Dermis microvascular lymphatic vessel endothelial cell (primary cell): Measurements from ENCODE around the gene LKAAEAR1. TPM values are rescaled to one million over a fixed set of nuclear protein-coding genes. Genes with fewer than 3 reads are reported as not detected.

Experiments used
- DNase-seq, 2 donors: peaks; one replicate each; pipeline versions ENCODE4 v3.0.0 to v3.0.0-alpha.2; 2010; ENCODE audit warnings: low read depth in 2 of 2
- total RNA-seq: library from RNA; depleted of rRNA; stranded (reverse); fragments of >200 nt; gene quantifications from 2 replicates; pipeline ENCODE4 v1.2.1, GENCODE V29; 2014

The LKAAEAR1 gene
- total RNA-seq, 1 donor from 2014 or later: 0.26 TPM

GRCh38 chr20:64111841-64112641, 27.8 kb upstream of the LKAAEAR1 start:
- no peak for DNase-seq

DNA sequence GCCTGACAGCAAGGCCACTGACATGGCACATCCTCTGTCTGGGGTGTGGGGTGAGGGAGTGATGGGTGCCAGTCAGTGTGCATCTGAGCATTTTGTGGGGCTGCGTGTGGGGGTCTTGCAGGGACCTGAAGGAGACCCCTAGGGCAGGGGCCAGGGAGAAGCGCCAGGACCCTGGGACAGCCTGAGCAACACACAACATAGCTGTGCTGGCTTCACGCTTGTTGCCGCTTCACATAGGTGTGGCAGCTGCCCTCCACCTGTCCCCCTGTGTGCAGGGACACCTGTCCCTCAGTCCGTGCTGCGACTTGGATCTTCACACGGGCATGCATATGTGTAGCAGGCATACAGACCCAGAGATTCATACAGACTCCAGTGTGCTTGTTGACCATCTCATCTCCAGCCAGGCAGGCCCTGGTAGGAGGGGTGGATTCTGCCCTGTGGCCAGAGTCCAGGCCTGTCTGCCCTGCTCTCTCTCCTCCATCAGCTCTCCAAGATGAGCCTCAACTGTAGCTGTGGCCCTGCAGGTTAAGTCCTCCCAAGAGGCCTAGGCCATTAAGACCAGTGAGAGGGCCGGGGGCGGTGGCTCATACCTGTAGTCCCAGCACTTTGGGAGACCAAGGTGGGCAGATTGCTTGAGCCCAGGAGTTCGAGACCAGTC, 26.3 kb upstream of the LKAAEAR1 start:
- no peak for DNase-seq

GRCh38 chr20:64109831-64110391, 25.7 kb upstream of the LKAAEAR1 start:
- DNase-seq: no peak

- no peak for DNase-seq
Observed at GRCh38 chr20:64108731-64109681, 24.8 kb upstream of the LKAAEAR1 start.

GRCh38 chr20:64107736-64108457, 23.7 kb upstream of the LKAAEAR1 start:
- DNase-seq: no peak

GRCh38 chr20:64106981-64107735, 23.0 kb upstream of the LKAAEAR1 start, which contains the start of gene NPBWR2:
TSS of gene NPBWR2 (minus strand) at chr20:64107565. CDS start at chr20:64106831, 734 bp downstream.
- DNase-seq: no peak

- no peak for DNase-seq
Observed at GRCh38 chr20:64106435-64106961, 22.3 kb upstream of the LKAAEAR1 start.

DNA sequence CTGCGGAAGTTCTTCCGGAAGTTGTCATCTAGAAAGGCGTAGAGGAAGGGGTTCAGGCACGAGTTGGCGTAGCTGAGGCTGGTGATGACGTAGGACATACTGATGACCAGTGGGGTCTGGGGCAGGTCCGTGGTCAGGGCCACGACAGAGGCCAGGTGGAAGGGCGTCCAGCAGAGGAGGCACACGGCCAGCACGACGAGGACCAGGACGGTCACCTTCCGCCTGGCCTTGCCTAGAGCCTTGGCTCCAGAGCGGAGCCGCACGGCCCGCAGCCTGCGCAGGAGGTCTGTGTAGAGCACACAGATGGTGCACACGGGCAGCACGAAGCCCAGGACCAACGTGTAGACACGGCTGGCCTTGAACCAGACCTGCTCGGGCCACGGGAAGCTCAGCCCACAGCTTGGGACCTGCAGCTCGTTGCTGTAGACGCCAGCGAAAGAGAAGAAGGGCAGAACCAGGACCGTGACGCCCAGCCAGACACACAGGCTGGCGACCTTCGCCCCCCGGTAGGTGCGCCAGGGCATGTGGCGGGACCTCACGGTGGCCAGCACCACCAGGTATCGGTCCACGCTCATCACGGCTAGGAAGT, 21.7 kb upstream of the LKAAEAR1 start:
- no peak for DNase-seq

DNA sequence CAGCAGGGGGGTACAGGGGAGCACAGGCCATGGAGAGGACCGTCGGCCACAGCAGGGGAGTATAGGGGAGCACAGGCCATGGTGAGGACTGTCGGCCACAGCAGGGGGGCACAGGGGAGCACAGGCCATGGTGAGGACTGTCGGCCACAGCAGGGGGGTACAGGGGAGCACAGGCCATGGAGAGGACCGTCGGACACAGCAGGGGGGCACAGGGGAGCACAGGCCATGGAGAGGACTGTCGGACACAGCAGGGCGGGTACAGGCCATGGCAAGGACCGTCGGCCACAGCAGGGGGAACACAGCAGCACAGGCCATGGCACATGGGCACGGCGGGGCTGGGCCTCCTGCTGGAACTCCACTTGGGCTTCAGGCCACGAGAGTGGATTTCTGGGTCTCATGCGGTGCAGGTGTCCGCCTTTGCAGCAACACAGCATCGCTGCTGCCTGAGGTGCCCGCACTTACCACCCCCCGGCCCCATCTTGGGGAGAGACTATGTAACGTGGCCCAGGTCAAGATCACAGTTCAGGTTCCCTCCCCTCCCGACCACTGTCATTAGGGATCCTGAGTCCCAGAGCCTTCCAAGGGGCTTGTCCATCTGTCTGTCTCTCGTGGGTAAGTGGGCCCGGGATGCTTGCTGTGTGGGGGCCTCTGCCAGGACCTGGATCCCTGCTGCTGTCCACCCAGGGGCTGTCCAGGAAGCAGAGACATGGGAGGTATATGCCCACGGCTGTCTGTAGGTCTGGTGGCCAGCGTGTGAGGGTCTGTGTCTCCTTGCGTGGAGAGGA, 20.7 kb upstream of the LKAAEAR1 start:
- no peak for DNase-seq

- DNase-seq: no peak
Observed at GRCh38 chr20:64103871-64104666, 19.9 kb upstream of the LKAAEAR1 start.

DNA sequence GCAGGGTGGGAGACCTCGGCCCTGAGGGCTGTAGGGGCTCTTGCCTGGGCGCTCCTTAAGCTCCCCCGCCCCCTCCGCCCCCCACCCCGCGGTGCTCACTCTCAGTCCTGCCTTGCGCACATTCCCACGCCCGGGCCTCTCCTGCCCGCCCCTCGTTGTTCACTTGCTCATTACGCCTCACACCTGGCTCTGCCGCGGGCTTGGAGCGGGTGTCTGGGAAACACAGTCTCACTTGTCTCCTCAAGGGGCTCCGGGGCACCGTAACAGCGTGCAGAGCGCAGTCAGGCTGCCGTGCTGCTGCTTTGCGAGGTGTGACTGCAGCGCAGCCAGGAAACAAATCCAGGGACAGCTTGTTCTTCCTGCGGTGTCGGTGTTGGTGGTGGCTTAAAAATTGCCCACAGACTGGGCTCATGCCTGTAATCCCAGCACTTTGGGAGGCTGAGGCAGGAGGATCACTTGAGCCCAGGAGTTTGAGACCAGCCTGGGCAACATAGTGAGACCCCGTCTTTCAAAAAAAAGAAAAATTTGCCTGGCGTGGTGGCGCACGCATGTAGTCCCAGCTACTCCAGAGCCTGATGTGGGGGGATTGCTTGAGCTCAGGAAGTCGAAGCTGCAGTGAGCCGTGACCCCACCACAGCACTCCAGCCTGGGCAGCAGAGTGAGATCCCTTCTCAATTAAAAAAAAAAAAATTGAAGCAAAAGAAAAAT, 18.6 kb upstream of the LKAAEAR1 start:
- DNase-seq: no peak

DNA sequence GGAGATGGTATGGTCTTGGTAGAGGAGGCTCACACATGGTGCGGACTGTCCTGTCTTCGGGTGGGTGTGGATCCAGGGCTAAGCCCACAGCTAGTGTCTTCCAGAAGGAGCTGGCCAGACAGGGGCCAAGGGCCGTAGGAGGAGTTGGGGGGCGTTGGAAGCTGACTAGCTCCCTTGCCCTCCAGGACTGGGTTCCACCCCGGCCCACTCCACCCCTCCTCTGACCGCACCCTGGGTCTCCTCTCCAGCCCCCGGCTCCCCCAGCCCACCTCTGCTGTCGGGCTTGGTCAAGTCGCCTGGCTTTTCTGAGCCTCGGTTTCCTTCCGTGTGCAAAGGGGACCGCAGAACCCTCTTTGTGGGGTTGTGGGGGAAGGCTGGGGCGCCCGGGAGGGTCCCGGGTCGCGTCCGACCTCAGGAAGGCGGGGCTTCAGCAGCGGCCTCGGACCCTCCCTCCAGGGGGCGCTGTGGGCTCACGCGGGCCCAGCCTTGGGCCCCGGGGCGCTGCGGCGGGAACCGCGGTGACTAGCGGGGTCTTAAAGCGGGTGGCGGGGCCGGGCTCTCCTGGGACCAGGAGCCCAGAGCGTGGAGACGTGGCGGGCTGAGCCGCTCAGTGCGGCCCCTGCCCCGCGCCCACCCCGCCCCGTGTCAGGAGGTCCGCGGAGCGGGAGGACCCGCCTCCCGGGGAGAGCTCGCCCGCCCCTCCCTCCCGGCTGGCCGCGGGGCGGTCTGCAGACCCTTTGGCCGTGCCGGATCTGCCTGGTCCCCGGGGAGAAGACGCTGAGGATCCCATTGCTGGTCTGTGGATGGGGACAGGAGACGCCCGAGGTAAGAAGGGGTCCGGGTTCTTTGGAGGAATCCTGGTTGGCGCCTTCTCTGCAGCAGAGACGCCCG, 17.8 kb upstream of the LKAAEAR1 start:
- DNase-seq: peak in 1 of 2 donors; percentile 35

DNA sequence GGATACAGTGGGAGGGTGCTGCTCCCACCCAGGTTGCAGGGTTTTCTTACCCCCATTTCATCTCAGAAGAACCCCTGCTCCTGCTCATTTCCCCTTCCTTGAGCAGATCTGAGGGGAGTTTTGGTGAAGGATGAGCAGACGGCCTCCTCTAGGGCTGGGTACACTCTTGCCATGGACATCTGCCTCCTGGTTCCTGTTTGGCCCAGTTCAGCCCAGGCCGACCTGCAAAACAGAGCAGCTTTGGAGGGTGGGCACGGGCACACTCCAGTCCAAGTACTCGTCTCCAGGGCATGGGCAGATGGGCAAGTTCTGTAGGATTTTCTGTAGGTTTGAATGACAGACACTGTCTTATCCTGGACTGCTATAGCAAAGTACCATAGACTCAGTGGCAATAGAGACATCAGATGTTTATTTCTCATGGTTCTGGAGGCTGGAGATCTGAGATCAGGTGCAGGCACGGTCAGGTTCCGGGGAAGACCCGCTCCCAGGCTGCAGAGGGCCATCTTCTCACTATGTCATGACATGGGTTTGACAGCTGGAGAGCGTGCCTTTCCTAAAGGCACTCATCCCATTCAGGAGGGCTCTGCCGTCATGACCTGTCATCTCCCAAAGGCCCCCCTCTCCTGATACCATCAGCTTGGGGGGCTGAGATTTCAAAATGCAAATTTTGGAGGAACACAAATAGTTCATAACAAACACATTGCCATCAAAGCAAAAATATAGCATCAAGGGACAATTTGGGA, 16.9 kb upstream of the LKAAEAR1 start:
- DNase-seq: no peak

- no peak for DNase-seq
Observed at GRCh38 chr20:64100566-64100888, 16.3 kb upstream of the LKAAEAR1 start.

GRCh38 chr20:64099880-64100565, 15.8 kb upstream of the LKAAEAR1 start:
- DNase-seq: no peak
